CD14-positive monocyte (primary cell): Measurements from ENCODE around the gene POU2F1. TPM values are rescaled to one million over a fixed set of nuclear protein-coding genes. Genes with fewer than 3 reads are reported as not detected.
A peak's percentile ranks its signal among the peaks of the same experiment; 100 is the strongest.

Source experiments
- DNase-seq, 3 donors: peaks; one replicate each; pipeline ENCODE4 v3.0.0-alpha.2; 2011 to 2022
- H2AFZ ChIP-seq: 2 replicates; pipeline ENCODE4 v1.6.0; 2012; ENCODE audit warnings: mild to moderate bottlenecking, low read depth, low read length, inconsistent platforms; ENCODE audit not compliant: insufficient read depth, poor library complexity, severe bottlenecking
- H3K27ac ChIP-seq, 2 donors: 1 replicate in 1 of 2; 2 replicates in 1 of 2; pipeline ENCODE4 v1.5.1; 2012 to 2013; ENCODE audit warnings: low read length in 2 of 2, control low read depth in 1 of 2, inconsistent platforms in 1 of 2, low read depth in 1 of 2, mild to moderate bottlenecking in 1 of 2
- H3K27me3 ChIP-seq, 2 donors: one replicate each; pipeline versions ENCODE4 v1.6.0 to v1.6.1; 2011 to 2013; ENCODE audit warnings: low read length in 2 of 2; ENCODE audit not compliant: control insufficient read depth in 2 of 2, insufficient read depth in 2 of 2
- H3K36me3 ChIP-seq, 2 donors: replicated peaks in 1 of 2; 1 replicate in 1 of 2; 2 replicates in 1 of 2; pipeline versions ENCODE4 v1.5.1 to v1.6.1; 2012 to 2013; ENCODE audit warnings: low read length in 2 of 2, control low read depth in 1 of 2, inconsistent platforms in 1 of 2, mild to moderate bottlenecking in 1 of 2; ENCODE audit not compliant: insufficient read depth in 2 of 2, control insufficient read depth in 1 of 2
- H3K4me1 ChIP-seq, 2 donors: 1 replicate in 1 of 2; 2 replicates in 1 of 2; pipeline versions ENCODE4 v1.5.1 to v1.6.1; 2012 to 2013; ENCODE audit warnings: low read length in 2 of 2, control low read depth in 1 of 2, inconsistent platforms in 1 of 2, mild to moderate bottlenecking in 1 of 2, moderate library complexity in 1 of 2; ENCODE audit not compliant: insufficient read depth in 2 of 2, control insufficient read depth in 1 of 2
- H3K4me2 ChIP-seq: replicated peaks from 2 replicates; pipeline ENCODE3; 2012; ENCODE audit warnings: low read length, moderate library complexity, mild to moderate bottlenecking; ENCODE audit not compliant: poor library complexity, severe bottlenecking; ENCODE audit errors: extremely low read depth
- H3K4me3 ChIP-seq, 3 experiments: fragments of 200-600 bp in 1 of 3; sonication (generic) in 1 of 3; replicated peaks in 1 of 3; 1 replicate in 2 of 3; 2 replicates in 1 of 3; pipeline ENCODE4 v1.5.1; 2011 to 2013; ENCODE audit warnings: low read length in 3 of 3, mild to moderate bottlenecking in 3 of 3, control low read depth in 2 of 3, low read depth in 2 of 3, inconsistent platforms in 1 of 3, moderate library complexity in 1 of 3
- H3K79me2 ChIP-seq: 2 replicates; pipeline ENCODE4 v1.6.0; 2012; ENCODE audit warnings: mild to moderate bottlenecking, control low read depth, inconsistent platforms, low read length, moderate library complexity; ENCODE audit not compliant: insufficient read depth
- H3K9ac ChIP-seq: 2 replicates; pipeline ENCODE4 v1.6.0; 2017; ENCODE audit warnings: low read length, mild to moderate bottlenecking; ENCODE audit not compliant: insufficient read depth, poor library complexity, severe bottlenecking
- H3K9me3 ChIP-seq, 2 donors: replicated peaks in 1 of 2; 1 replicate in 1 of 2; 2 replicates in 1 of 2; pipeline versions ENCODE4 v1.5.1 to v1.6.1; 2012 to 2013; ENCODE audit warnings: low read length in 2 of 2, control low read depth in 1 of 2; ENCODE audit not compliant: control insufficient read depth in 1 of 2, insufficient read depth in 1 of 2
- H4K20me1 ChIP-seq: 2 replicates; pipeline ENCODE4 v1.6.0; 2012; ENCODE audit warnings: mild to moderate bottlenecking, low read length, control low read depth, moderate library complexity; ENCODE audit not compliant: insufficient read depth
- H3K27ac Mint-ChIP-seq, 7 donors: one replicate each; pipeline ENCODE4 v1.8.0; 2020; ENCODE audit warnings: mild to moderate bottlenecking in 7 of 7, mixed read lengths in 7 of 7, moderate library complexity in 6 of 7, inconsistent platforms in 2 of 7
- H3K27me3 Mint-ChIP-seq, 3 donors: one replicate each; pipeline ENCODE4 v1.8.0; 2021 to 2022; ENCODE audit warnings: low read depth in 3 of 3, mild to moderate bottlenecking in 3 of 3, mixed read lengths in 3 of 3, moderate library complexity in 3 of 3, inconsistent platforms in 1 of 3
- H3K36me3 Mint-ChIP-seq, 2 donors: one replicate each; pipeline ENCODE4 v1.8.0; 2020; ENCODE audit warnings: mixed read lengths in 2 of 2, inconsistent platforms in 1 of 2, mild to moderate bottlenecking in 1 of 2
- H3K4me1 Mint-ChIP-seq: one replicate; pipeline ENCODE4 v1.8.0; 2020; ENCODE audit warnings: mild to moderate bottlenecking, mixed read lengths
- H3K4me3 Mint-ChIP-seq, 2 donors: one replicate each; pipeline ENCODE4 v1.8.0; 2020; ENCODE audit warnings: mild to moderate bottlenecking in 2 of 2, mixed read lengths in 2 of 2, moderate library complexity in 1 of 2
- H3K9me3 Mint-ChIP-seq, 7 donors: one replicate each; pipeline ENCODE4 v1.8.0; 2020 to 2022; ENCODE audit warnings: mixed read lengths in 7 of 7, mild to moderate bottlenecking in 6 of 7, moderate library complexity in 6 of 7, inconsistent platforms in 2 of 7
- intact Hi-C, 2 donors: fragments of 100-400 bp; cut with micrococcal nuclease; formaldehyde crosslinking; loops; one replicate each; pipeline versions ENCODE4 v1.15.0 to v1.15.1; 2023
- polyA plus RNA-seq, 3 donors: library from polyadenylated mRNA; depleted of rRNA in 1 of 3; unstranded in 2 of 3; stranded (reverse) in 1 of 3; fragments of 300-500 nt in 2 of 3; fragments of >200 nt in 1 of 3; fragmentation: Illumina TruSeq in 2 of 3; gene quantifications; 1 replicate in 2 of 3; 2 replicates in 1 of 3; pipeline ENCODE4 v1.2.3, GENCODE V29; 2012 to 2021
- TF ChIP-seq, protein P1 (sequence below): fragments of 200-600 bp; IDR thresholded peaks from one replicate; pipeline ENCODE4 v1.8.0; 2022; ENCODE audit warnings: antibody characterized with exemption, mild to moderate bottlenecking

POU2F1 gene
- polyA plus RNA-seq, 3 donors: 2.3 to 4.2 (median 3.9) TPM

DNA sequence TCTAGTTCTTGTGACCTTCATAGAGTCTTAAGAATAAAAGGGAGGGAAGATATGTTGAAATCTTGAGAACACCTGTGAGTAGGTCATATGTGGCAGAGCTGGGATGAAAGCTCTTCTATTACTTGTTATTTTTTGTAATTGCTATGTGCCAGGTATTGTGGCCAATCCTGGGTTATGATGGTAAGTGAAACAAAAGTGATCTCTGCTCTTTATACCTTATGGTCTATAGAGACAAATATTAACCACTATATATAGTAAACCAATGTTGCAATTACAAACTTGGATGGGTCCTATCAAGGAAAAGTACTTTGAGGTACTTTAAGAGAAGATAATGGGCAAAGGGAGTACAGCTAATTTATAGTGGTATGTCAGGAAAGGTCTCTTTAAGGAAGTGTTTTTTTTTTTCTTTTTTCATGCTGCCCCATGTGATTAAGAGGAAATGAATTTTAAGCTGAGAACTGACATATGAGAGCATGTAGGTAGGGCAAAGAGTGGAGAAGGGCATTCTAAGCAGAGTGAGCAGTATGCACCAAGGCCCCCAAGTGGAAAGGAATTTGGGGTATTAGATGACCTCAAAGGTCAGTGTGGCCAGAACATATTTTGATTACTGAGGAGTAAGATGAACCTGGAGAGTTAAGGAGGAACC, 43.3 kb downstream of the POU2F1 start:
- H3K4me3 ChIP-seq: no peak overlapping the region
- H3K79me2 ChIP-seq: peaks cover 38% of the 10 kb centered on the region
- peak in 2 of 3 donors; percentile 12 to 25 for DNase-seq
- H3K9ac ChIP-seq: no peak overlapping the region
- peaks cover 14 to 21% of the 10 kb centered on the region in 2 donors for H3K4me1 ChIP-seq
- Mint-ChIP-seq H3K27me3 (no peaks in the 10 kb centered on the region), H3K4me3 (no peak overlapping the region), H3K36me3 (no peaks in the 10 kb centered on the region), H3K4me1 (peaks cover 17% of the 10 kb centered on the region), H3K27ac (no peak overlapping the region), H3K9me3 (no peaks in the 10 kb centered on the region)
- no peaks in the 10 kb centered on the region for H3K9me3 ChIP-seq
- intact Hi-C loops: loop anchor here in 1 of 2 donors (5.0 kb wide), 1 partner anchor 42 kb away; the partner anchor contains the start of gene POU2F1
- H2AFZ ChIP-seq: no peak overlapping the region
- TF ChIP-seq, protein P1, sequence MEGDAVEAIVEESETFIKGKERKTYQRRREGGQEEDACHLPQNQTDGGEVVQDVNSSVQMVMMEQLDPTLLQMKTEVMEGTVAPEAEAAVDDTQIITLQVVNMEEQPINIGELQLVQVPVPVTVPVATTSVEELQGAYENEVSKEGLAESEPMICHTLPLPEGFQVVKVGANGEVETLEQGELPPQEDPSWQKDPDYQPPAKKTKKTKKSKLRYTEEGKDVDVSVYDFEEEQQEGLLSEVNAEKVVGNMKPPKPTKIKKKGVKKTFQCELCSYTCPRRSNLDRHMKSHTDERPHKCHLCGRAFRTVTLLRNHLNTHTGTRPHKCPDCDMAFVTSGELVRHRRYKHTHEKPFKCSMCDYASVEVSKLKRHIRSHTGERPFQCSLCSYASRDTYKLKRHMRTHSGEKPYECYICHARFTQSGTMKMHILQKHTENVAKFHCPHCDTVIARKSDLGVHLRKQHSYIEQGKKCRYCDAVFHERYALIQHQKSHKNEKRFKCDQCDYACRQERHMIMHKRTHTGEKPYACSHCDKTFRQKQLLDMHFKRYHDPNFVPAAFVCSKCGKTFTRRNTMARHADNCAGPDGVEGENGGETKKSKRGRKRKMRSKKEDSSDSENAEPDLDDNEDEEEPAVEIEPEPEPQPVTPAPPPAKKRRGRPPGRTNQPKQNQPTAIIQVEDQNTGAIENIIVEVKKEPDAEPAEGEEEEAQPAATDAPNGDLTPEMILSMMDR: no peak
- H3K27me3 ChIP-seq: no peaks in the 10 kb centered on the region
- H3K36me3 ChIP-seq: no peaks in the 10 kb centered on the region
- H3K4me2 ChIP-seq: peak overlapping the region; percentile 20
- H4K20me1 ChIP-seq: peaks cover 16% of the 10 kb centered on the region
- no peak overlapping the region for H3K27ac ChIP-seq

DNA sequence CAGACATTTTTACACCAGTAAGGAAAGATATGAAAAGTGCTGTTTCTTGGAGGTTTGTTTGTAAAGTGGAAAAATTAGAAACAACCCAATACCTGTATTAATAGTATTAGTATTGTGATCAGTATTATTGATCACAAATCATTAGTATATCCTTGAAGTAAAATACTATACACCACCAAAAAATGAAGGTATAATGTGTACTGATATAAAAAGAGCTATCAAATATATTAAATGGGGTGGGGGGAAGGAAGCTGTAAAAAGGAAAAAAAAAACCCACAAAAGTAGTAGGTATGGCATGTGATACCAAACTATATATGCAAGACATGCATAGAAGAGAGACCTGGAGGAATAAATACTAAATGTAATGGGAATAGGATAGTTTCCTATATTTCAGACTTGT, 46.3 kb downstream of the POU2F1 start:
- Histone ChIP-seq H2AFZ (no peak overlapping the region), H3K4me2 (no peak overlapping the region), H3K4me3 (no peak overlapping the region), H3K79me2 (peaks cover 57% of the 10 kb centered on the region), H3K27me3 (no peaks in the 10 kb centered on the region), H3K4me1 (peaks cover 20 to 21% of the 10 kb centered on the region in 2 donors), H3K9ac (no peak overlapping the region), H3K27ac (no peak overlapping the region), H3K9me3 (no peaks in the 10 kb centered on the region), H4K20me1 (peaks cover 22% of the 10 kb centered on the region), H3K36me3 (no peaks in the 10 kb centered on the region)
- TF ChIP-seq, protein P1: no peak
- Mint-ChIP-seq H3K36me3 (peaks cover 0 to 2% of the 10 kb centered on the region in 2 donors), H3K4me3 (no peak overlapping the region), H3K4me1 (peaks cover 26% of the 10 kb centered on the region), H3K27ac (no peak overlapping the region), H3K9me3 (no peaks in the 10 kb centered on the region), H3K27me3 (no peaks in the 10 kb centered on the region)
- intact Hi-C loops: loop anchor here (2.0 to 5.0 kb wide), 3 partner anchors 174 to 265 kb away; no protein-coding TSS in a partner anchor
- no peak for DNase-seq
